Transverse colon (tissue), 4 donors: ENCODE data around the gene SULF2. TPM values are rescaled to one million over a fixed set of nuclear protein-coding genes. Genes with fewer than 3 reads are reported as not detected.

Experiments
- DNase-seq: peaks from one replicate; pipeline ENCODE4 v3.0.0-alpha.2; 2019
- H3K27ac ChIP-seq, 4 donors: fragments of 200-600 bp; sonication (generic); 2 replicates each; pipeline ENCODE4 v1.5.1; 2016 to 2018; ENCODE audit warnings: inconsistent platforms in 4 of 4
- H3K27me3 ChIP-seq: fragments of 200-600 bp; sonication (generic); 2 replicates; pipeline ENCODE4 v1.5.1; 2017; ENCODE audit warnings: inconsistent platforms
- H3K36me3 ChIP-seq, 4 donors: fragments of 200-600 bp; sonication (generic); 2 replicates each; pipeline ENCODE4 v1.5.1; 2017 to 2019; ENCODE audit warnings: inconsistent platforms in 4 of 4
- H3K4me1 ChIP-seq, 4 donors: fragments of 200-600 bp; sonication (generic); 2 replicates each; pipeline ENCODE4 v1.5.1; 2017 to 2020; ENCODE audit warnings: inconsistent platforms in 4 of 4
- H3K4me3 ChIP-seq, 4 donors: fragments of 200-600 bp; sonication (generic); 1 replicate in 1 of 4; 2 replicates in 3 of 4; pipeline versions ENCODE4 v1.5.1 to v1.6.1; 2017 to 2019; ENCODE audit warnings: inconsistent platforms in 4 of 4
- H3K9me3 ChIP-seq, 2 donors: fragments of 200-600 bp; sonication (generic); 2 replicates each; pipeline ENCODE4 v1.5.1; 2017 to 2019; ENCODE audit warnings: inconsistent platforms in 2 of 2
- CTCF ChIP-seq, 5 experiments: fragments of 200-600 bp in 3 of 5; fragments of 450-650 bp in 2 of 5; sonication (generic) in 3 of 5; IDR thresholded peaks; 1 replicate in 2 of 5; 2 replicates in 3 of 5; pipeline ENCODE4 v1.5.1; 2016 to 2017; ENCODE audit warnings: antibody characterized with exemption in 5 of 5, inconsistent platforms in 3 of 5, mild to moderate bottlenecking in 2 of 5, moderate library complexity in 1 of 5
- EP300 ChIP-seq: sonication (generic); formaldehyde crosslinking; IDR thresholded peaks from one replicate; pipeline ENCODE4 v1.6.1; 2017; ENCODE audit warnings: antibody characterized with exemption, low read depth
- POLR2A ChIP-seq: fragments of 450-650 bp; IDR thresholded peaks from one replicate; pipeline ENCODE4 v1.6.1; 2016; ENCODE audit warnings: antibody characterized with exemption, mild to moderate bottlenecking, moderate library complexity
- POLR2AphosphoS5 ChIP-seq, 3 donors: sonication (generic); formaldehyde crosslinking; IDR thresholded peaks; one replicate each; pipeline ENCODE4 v1.6.1; 2016; ENCODE audit warnings: antibody characterized with exemption in 3 of 3
- WGBS, 2 donors: methylation state at CpG; one replicate each; pipeline ENCODE4 v1.1.5; 2018; ENCODE audit warnings: low coverage in 1 of 2; 5-methylcytosine and 5-hydroxymethylcytosine counted together
- in situ Hi-C, 4 donors: fragments of 200-750 bp; cut with MboI; loops; one replicate each; pipeline versions ENCODE4 v1.15.0 to v1.15.1; 2017; ENCODE audit warnings: low sequenced_read_pairs in 3 of 4, low pct_ligation_motif_present in 1 of 4, low pct_unique_long_range_greater_than_20kb in 1 of 4
- intact Hi-C: fragments of 100-400 bp; cut with DNase I; formaldehyde crosslinking; loops from one replicate; pipeline ENCODE4 v1.15.1; 2023; ENCODE audit warnings: low total_unique reads
- total RNA-seq, 4 donors: library from RNA; depleted of rRNA; stranded (reverse); fragments of >200 nt; gene quantifications; one replicate each; pipeline ENCODE4 v1.1.0, GENCODE V29; 2016

SULF2 gene
- total RNA-seq, 4 donors from 2014 or later: 103 to 257 (median 191) TPM

GRCh38 chr20:47802975-47803374 is 17.7 kb upstream of the SULF2 start:
- WGBS, 2 donors: 87% methylated on average over 3 of the region's 3 CpGs; no CpG with 5 or more reads in 1 of the 2 donors
- no peaks in the 10 kb centered on the region for H3K36me3 ChIP-seq
- no peak overlapping the region for H3K27ac ChIP-seq
- in situ Hi-C loops: no loop called here
- intact Hi-C loops: no loop called here
- TF ChIP-seq CTCF (IDR thresholded peaks at IDR 0.05): no peak
- no peak for TF ChIP-seq POLR2A
- TF ChIP-seq POLR2AphosphoS5 (IDR thresholded peaks at IDR 0.05): no peak
- TF ChIP-seq EP300: no peak
- H3K4me1 ChIP-seq: no peaks in the 10 kb centered on the region
- no peaks in the 10 kb centered on the region for H3K9me3 ChIP-seq
- no peak overlapping the region for H3K4me3 ChIP-seq
- peaks cover 15% of the 10 kb centered on the region for H3K27me3 ChIP-seq
- no peak for DNase-seq

DNA sequence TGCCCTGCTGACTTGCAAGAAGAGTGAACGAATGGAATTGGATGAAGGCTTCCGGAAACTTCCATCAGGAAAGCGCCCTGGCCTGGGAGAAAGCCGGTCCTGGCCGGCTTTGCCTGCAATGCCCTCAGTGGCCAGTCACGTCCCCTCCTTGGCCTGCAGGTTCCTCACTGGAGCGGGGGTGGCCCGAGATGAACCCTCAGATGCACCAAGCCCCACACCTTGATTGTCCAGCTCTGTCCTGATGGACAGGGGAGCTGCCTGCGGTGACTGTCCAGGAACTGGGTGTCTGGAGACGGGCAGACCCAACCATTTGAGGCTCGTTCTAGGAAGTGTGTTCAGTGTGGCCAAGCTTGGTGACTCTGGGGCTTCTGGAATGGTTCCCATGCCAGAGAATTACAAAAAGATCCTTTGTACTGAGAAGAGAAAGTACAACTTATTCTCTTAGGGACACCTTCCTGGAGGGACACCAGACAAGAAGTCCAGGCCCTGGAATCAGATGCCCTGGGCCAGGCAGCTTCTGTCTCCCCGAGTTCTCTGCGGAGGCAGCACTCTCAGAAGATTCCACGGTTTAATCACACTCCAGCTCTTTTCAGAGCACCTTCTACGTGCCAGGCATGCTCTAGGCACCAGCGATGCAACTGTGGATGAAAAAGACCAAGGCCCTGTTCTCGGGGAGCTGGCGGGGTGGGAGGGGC is 17.1 kb upstream of the SULF2 start:
- Histone ChIP-seq H3K27me3 (peaks cover 15% of the 10 kb centered on the region), H3K9me3 (no peaks in the 10 kb centered on the region), H3K4me3 (no peak overlapping the region), H3K36me3 (no peaks in the 10 kb centered on the region), H3K27ac (no peak overlapping the region), H3K4me1 (no peaks in the 10 kb centered on the region)
- intact Hi-C loops: no loop called here
- TF ChIP-seq CTCF (IDR thresholded peaks at IDR 0.05) (no peak), POLR2A (no peak), EP300 (no peak), POLR2AphosphoS5 (IDR thresholded peaks at IDR 0.05) (no peak)
- in situ Hi-C loops: no loop called here
- DNase-seq: no peak
- WGBS, 2 donors: 89 to 100% methylated on average over 2 to 18 of the region's 18 CpGs

DNA sequence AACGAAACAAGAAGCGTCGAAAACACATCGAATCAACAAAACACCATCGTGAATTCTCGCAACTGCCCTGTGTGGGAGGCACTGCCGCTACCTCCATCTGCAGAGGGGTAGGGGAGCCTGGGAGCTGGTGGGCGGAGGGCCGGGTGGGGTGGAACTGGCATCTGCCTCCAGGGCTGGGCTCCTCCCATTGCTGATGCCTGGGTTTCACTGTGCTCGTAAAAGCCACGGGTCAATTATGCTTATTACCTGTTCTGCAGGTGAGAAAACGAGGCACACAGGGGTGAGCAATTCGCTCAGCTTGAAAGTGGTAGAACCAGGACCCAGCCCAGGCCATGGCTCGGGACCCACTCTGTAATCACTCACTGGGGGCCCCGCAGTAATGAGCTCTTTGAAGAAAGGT is 16.5 kb upstream of the SULF2 start:
- Histone ChIP-seq H3K27ac (no peak overlapping the region), H3K4me3 (no peak overlapping the region), H3K9me3 (no peaks in the 10 kb centered on the region), H3K4me1 (no peaks in the 10 kb centered on the region), H3K36me3 (no peaks in the 10 kb centered on the region), H3K27me3 (peaks cover 10% of the 10 kb centered on the region)
- 70% methylated on average over 15 of the region's 15 CpGs; no CpG with 5 or more reads in 1 of the 2 donors for WGBS, 2 donors
- in situ Hi-C loops (no loop called here), intact Hi-C loops (no loop called here)
- no peak for DNase-seq
- TF ChIP-seq EP300 (no peak), CTCF (IDR thresholded peaks at IDR 0.05) (no peak), POLR2AphosphoS5 (IDR thresholded peaks at IDR 0.05) (no peak), POLR2A (no peak)

DNA sequence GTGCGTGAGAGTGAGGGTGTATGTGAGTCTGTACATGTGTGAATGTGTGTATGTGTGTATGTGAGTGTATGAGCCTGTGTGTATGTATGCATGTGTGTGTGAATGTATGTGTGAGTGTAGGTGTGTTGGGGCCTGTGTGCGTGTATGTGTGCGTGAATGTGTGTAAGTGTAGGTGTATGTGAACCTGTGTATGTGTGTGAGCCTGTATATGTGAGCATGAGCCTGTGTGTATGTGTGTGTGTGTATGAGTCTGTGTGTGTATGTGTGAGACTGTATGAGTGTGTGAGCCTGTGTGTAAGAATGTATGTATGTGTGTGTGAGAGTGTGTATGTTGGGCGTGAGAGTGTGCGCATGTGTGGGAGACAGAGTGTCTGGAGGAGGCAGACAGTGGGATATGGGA is 15.8 kb upstream of the SULF2 start:
- no peaks in the 10 kb centered on the region for H3K4me1 ChIP-seq
- in situ Hi-C loops (no loop called here), intact Hi-C loops (no loop called here)
- no peak for TF ChIP-seq CTCF (IDR thresholded peaks at IDR 0.05)
- no peak for TF ChIP-seq POLR2AphosphoS5 (IDR thresholded peaks at IDR 0.05)
- TF ChIP-seq POLR2A: no peak
- no peak for TF ChIP-seq EP300
- H3K27me3 ChIP-seq: peaks cover 4% of the 10 kb centered on the region
- H3K9me3 ChIP-seq: no peaks in the 10 kb centered on the region
- 92 to 93% methylated on average over 3 to 5 of the region's 5 CpGs for WGBS, 2 donors
- H3K36me3 ChIP-seq: no peaks in the 10 kb centered on the region
- no peak overlapping the region for H3K27ac ChIP-seq
- no peak for DNase-seq
- no peak overlapping the region for H3K4me3 ChIP-seq
